22Rv1 (cell line): ENCODE data around the gene SLC35D3.

Experiments used
- CTCF ChIP-seq: fragments of 450-650 bp; IDR thresholded peaks from 2 replicates; pipeline ENCODE4 v1.5.1; 2017; ENCODE audit warnings: mild to moderate bottlenecking
- ZFX ChIP-seq: fragments of 450-650 bp; IDR thresholded peaks from 2 replicates; pipeline ENCODE4 v1.6.1; 2017; ENCODE audit warnings: antibody characterized with exemption, borderline replicate concordance

- TF ChIP-seq CTCF: no peak
- TF ChIP-seq ZFX: no peak
Measured at GRCh38 chr6:136969930-136970329, 47.8 kb downstream of the SLC35D3 start.
